Neural progenitor cell (in vitro differentiated cells): ENCODE data around the gene GMFB.

Source experiments
- EZH2 ChIP-seq: fragments of 200-600 bp; sonication (generic); IDR thresholded peaks from 2 replicates; pipeline ENCODE4 v1.6.1; 2017; ENCODE audit warnings: antibody characterized with exemption, mild to moderate bottlenecking, moderate library complexity
- EZH2phosphoT487 ChIP-seq: fragments of 200-600 bp; sonication (generic); IDR thresholded peaks from 2 replicates; pipeline ENCODE4 v1.6.1; 2017; ENCODE audit warnings: antibody characterized with exemption
- TF ChIP-seq, protein P1 (sequence below): fragments of 200-600 bp; sonication (generic); IDR thresholded peaks from 2 replicates; pipeline ENCODE4 v1.5.1; 2017; ENCODE audit warnings: antibody characterized with exemption, mild to moderate bottlenecking

- TF ChIP-seq, protein P1, sequence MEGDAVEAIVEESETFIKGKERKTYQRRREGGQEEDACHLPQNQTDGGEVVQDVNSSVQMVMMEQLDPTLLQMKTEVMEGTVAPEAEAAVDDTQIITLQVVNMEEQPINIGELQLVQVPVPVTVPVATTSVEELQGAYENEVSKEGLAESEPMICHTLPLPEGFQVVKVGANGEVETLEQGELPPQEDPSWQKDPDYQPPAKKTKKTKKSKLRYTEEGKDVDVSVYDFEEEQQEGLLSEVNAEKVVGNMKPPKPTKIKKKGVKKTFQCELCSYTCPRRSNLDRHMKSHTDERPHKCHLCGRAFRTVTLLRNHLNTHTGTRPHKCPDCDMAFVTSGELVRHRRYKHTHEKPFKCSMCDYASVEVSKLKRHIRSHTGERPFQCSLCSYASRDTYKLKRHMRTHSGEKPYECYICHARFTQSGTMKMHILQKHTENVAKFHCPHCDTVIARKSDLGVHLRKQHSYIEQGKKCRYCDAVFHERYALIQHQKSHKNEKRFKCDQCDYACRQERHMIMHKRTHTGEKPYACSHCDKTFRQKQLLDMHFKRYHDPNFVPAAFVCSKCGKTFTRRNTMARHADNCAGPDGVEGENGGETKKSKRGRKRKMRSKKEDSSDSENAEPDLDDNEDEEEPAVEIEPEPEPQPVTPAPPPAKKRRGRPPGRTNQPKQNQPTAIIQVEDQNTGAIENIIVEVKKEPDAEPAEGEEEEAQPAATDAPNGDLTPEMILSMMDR = peak; percentile 93
- peak; percentile 36 for TF ChIP-seq EZH2
- TF ChIP-seq EZH2phosphoT487 = no peak
Observed at GRCh38 chr14:54440873-54441868, 47.6 kb downstream of the GMFB start, which contains the start of gene CNIH1.
